ENCODE measurements around the gene TFAP2B. TPM values are rescaled to one million over a fixed set of nuclear protein-coding genes. Genes with fewer than 3 reads are reported as not detected.

Gene TFAP2B
- total RNA-seq, 4 donors from 2014 or later: not detected

DNA sequence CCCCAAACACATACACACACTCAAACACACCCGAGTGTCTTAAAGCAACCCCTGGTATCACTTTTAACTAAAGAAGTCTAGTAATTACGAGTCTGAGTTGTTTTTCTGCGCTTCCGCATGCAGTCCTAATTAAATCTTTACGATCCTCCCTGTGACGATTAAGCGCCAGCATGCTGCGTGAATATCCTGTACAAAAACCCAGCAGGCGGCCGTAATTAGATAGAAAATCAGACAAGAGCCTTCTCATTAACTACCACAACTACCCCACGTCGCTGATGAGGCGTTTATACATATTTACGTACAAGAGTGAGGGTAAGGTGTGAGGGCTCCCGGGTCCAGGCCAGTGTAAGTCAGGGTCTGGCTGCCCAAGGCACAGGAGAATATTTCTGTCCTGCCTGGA, 8.1 kb downstream of the TFAP2B start:
- Histone ChIP-seq H3K9me3 (no peaks in the 10 kb centered on the region), H3K27ac (no peak overlapping the region), H3K4me1 (no peaks in the 10 kb centered on the region), H3K4me3 (no peak overlapping the region), H3K27me3 (peaks cover 100% of the 10 kb centered on the region), H3K36me3 (no peaks in the 10 kb centered on the region)
- no peak for DNase-seq
- no peak for TF ChIP-seq POLR2AphosphoS5 (IDR thresholded peaks at IDR 0.05)
- TF ChIP-seq EP300 (IDR thresholded peaks at IDR 0.05; ENCODE audit: low read depth): no peak
- no peak for TF ChIP-seq POLR2A (IDR thresholded peaks at IDR 0.05)
- TF ChIP-seq, protein P1, sequence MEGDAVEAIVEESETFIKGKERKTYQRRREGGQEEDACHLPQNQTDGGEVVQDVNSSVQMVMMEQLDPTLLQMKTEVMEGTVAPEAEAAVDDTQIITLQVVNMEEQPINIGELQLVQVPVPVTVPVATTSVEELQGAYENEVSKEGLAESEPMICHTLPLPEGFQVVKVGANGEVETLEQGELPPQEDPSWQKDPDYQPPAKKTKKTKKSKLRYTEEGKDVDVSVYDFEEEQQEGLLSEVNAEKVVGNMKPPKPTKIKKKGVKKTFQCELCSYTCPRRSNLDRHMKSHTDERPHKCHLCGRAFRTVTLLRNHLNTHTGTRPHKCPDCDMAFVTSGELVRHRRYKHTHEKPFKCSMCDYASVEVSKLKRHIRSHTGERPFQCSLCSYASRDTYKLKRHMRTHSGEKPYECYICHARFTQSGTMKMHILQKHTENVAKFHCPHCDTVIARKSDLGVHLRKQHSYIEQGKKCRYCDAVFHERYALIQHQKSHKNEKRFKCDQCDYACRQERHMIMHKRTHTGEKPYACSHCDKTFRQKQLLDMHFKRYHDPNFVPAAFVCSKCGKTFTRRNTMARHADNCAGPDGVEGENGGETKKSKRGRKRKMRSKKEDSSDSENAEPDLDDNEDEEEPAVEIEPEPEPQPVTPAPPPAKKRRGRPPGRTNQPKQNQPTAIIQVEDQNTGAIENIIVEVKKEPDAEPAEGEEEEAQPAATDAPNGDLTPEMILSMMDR (IDR thresholded peaks at IDR 0.05): no peak
- 12% methylated on average over 15 of the region's 15 CpGs; no CpG with 5 or more reads in 1 of the 2 donors for WGBS, 2 donors (ENCODE audit: low coverage in 1 of 2)
- in situ Hi-C loops (cut with MboI; ENCODE audit: low pct_ligation_motif_present in 1 of 4, low pct_unique_long_range_greater_than_20kb in 1 of 4, low sequenced_read_pairs in 3 of 4) (no loop called here), intact Hi-C loops (cut with DNase I; ENCODE audit: low total_unique reads) (no loop called here)

DNA sequence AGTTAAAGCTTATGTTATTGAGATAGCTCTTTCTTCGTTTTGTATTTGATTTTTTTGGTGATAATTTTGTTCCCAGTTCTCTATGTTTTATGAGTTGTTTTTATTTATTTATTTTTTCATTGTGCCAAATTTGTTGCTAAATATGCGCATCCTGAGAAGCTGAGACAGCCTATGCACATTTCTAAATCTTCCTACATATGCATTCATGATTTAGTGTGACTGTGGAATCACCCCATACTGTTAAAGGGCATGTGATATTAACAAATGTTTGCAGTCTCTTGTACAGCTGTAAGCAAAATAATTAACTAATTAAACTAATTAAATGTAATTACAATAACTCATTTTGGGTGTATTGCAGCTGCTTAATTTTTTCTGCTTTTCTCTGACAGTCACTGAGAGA, 10.4 kb downstream of the TFAP2B start:
- DNase-seq: no peak
- intact Hi-C loops (cut with DNase I; ENCODE audit: low total_unique reads) (no loop called here), in situ Hi-C loops (cut with MboI; ENCODE audit: low pct_ligation_motif_present in 1 of 4, low pct_unique_long_range_greater_than_20kb in 1 of 4, low sequenced_read_pairs in 3 of 4) (no loop called here)
- Histone ChIP-seq H3K9me3 (no peaks in the 10 kb centered on the region), H3K36me3 (no peaks in the 10 kb centered on the region), H3K27me3 (peaks cover 98% of the 10 kb centered on the region), H3K4me1 (no peaks in the 10 kb centered on the region), H3K4me3 (no peak overlapping the region), H3K27ac (no peak overlapping the region)
- 29 to 37% methylated on average over 2 of the region's 2 CpGs for WGBS, 2 donors (ENCODE audit: low coverage in 1 of 2)
- TF ChIP-seq EP300 (IDR thresholded peaks at IDR 0.05; ENCODE audit: low read depth) (no peak), POLR2AphosphoS5 (IDR thresholded peaks at IDR 0.05) (no peak), POLR2A (IDR thresholded peaks at IDR 0.05) (no peak)
- TF ChIP-seq, protein P1 (IDR thresholded peaks at IDR 0.05): no peak

DNA sequence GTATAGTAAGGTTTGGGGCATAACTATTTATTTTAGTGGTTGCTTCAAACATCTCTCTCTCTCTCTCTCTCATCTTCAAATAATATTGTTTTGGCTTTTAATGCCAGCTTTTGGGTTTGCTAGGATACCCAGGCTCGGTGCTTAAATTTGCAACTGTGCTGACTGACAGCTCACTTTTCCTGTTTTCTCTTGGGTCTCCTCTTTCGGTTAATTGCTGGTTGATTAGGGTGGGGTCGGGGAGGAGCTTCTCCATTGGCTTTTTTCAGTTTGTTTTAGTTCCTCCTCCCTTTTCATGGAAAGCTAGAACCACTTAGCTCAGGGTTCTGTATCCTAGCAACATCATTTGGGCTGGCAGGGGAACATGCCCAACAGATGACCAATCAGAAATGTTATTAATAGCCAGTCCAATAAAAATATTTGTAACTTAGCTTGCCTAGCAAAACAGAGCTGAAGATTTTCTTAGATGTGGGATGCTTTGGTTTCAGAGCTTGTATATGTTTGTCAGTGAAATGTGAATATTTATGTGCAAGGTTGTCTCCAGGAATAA, 11.3 kb downstream of the TFAP2B start:
- in situ Hi-C loops (cut with MboI; ENCODE audit: low pct_ligation_motif_present in 1 of 4, low pct_unique_long_range_greater_than_20kb in 1 of 4, low sequenced_read_pairs in 3 of 4): no loop called here
- peaks cover 98% of the 10 kb centered on the region for H3K27me3 ChIP-seq
- no peaks in the 10 kb centered on the region for H3K9me3 ChIP-seq
- H3K4me3 ChIP-seq: no peak overlapping the region
- no peaks in the 10 kb centered on the region for H3K4me1 ChIP-seq
- no peak for TF ChIP-seq POLR2A (IDR thresholded peaks at IDR 0.05)
- no peaks in the 10 kb centered on the region for H3K36me3 ChIP-seq
- H3K27ac ChIP-seq: no peak overlapping the region
- 0 to 2% methylated on average over 3 of the region's 3 CpGs for WGBS, 2 donors (ENCODE audit: low coverage in 1 of 2)
- no peak for DNase-seq
- intact Hi-C loops (cut with DNase I; ENCODE audit: low total_unique reads): no loop called here

DNA sequence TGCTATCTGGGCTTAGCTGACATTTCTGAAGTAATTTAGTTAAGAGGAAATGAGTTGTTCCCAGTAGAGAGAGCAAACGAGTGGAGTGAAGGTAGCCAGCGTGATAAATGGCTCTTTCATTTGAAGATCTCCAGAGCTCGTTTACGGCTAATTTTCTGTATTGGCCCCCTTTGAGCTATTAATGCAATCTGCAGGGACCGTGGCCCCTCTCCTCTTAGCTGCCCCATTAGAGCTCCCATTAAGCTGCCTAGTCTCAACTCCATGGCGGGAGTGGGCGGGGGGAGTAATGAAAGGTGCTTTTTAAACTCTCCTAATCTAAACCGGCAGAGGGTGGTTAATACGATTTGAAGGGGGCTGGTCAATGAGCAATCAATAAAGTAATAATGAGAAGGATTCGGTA, 12.5 kb downstream of the TFAP2B start:
- TF ChIP-seq POLR2AphosphoS5 (IDR thresholded peaks at IDR 0.05) (no peak), EP300 (IDR thresholded peaks at IDR 0.05; ENCODE audit: low read depth) (no peak), POLR2A (IDR thresholded peaks at IDR 0.05) (no peak)
- TF ChIP-seq, protein P1 (IDR thresholded peaks at IDR 0.05): no peak
- in situ Hi-C loops (cut with MboI; ENCODE audit: low pct_ligation_motif_present in 1 of 4, low pct_unique_long_range_greater_than_20kb in 1 of 4, low sequenced_read_pairs in 3 of 4) (no loop called here), intact Hi-C loops (cut with DNase I; ENCODE audit: low total_unique reads) (no loop called here)
- no peak overlapping the region for H3K4me3 ChIP-seq
- no peaks in the 10 kb centered on the region for H3K9me3 ChIP-seq
- no peak for DNase-seq
- peaks cover 98% of the 10 kb centered on the region for H3K27me3 ChIP-seq
- WGBS, 2 donors (ENCODE audit: low coverage in 1 of 2): 12 to 19% methylated on average over 9 to 10 of the region's 10 CpGs
- peaks cover 0 to 3% (median 0%) of the 10 kb centered on the region in 4 donors for H3K4me1 ChIP-seq
- no peaks in the 10 kb centered on the region for H3K36me3 ChIP-seq
- no peak overlapping the region for H3K27ac ChIP-seq

DNA sequence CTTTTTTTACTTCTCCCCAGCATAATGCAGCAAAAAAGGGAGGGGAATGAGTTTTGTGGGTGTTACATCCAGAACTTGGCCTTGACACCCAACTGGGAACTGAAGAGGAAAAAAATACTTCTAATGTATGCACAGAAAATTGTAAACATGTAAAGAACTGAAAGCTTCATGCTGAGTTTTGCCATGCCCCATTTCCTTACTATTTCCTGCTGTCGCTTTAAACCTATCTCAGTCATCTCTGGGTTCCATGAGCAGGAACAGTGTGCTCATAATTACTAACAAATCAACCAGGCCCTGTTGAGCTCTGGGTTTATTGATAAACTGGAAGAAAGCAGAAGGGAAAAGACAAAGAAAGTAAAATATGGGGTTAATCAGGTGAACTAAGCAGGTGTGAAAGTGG, 14.2 kb downstream of the TFAP2B start:
- in situ Hi-C loops (cut with MboI; ENCODE audit: low pct_ligation_motif_present in 1 of 4, low pct_unique_long_range_greater_than_20kb in 1 of 4, low sequenced_read_pairs in 3 of 4): no loop called here
- Histone ChIP-seq H3K4me1 (peaks cover 0 to 4% (median 0%) of the 10 kb centered on the region in 4 donors), H3K36me3 (no peaks in the 10 kb centered on the region), H3K27ac (no peak overlapping the region), H3K27me3 (peaks cover 98% of the 10 kb centered on the region), H3K9me3 (no peaks in the 10 kb centered on the region), H3K4me3 (no peak overlapping the region)
- DNase-seq: no peak
- intact Hi-C loops (cut with DNase I; ENCODE audit: low total_unique reads): no loop called here
- TF ChIP-seq EP300 (IDR thresholded peaks at IDR 0.05; ENCODE audit: low read depth) (no peak), POLR2AphosphoS5 (IDR thresholded peaks at IDR 0.05) (no peak), POLR2A (IDR thresholded peaks at IDR 0.05) (no peak)
- TF ChIP-seq, protein P1 (IDR thresholded peaks at IDR 0.05): no peak
- WGBS, 2 donors (ENCODE audit: low coverage in 1 of 2): 77 to 86% methylated on average over 1 of the region's 1 CpG
